ENCODE measurements around the gene GLRA1. TPM values are rescaled to one million over a fixed set of nuclear protein-coding genes. Genes with fewer than 3 reads are reported as not detected.

GLRA1 gene
- total and polyA plus RNA-seq, 2 of the 4 experiments (the other 2 are of a cell fraction) = not detected

- H3K4me3 ChIP-seq (ENCODE audit: insufficient read depth, low read depth, low read length) = no peak overlapping the region
- H3K4me2 ChIP-seq (ENCODE audit: low read depth, low read length) = no peak overlapping the region
- no peak overlapping the region for H3K23ac ChIP-seq (ENCODE audit: low read depth, low read length)
- CTCF ChIA-PET = no interaction called here
- in situ Hi-C loops (cut with MboI; ENCODE audit: low sequenced_read_pairs) = no loop called here
- no peaks in the 10 kb centered on the region for H3K4me1 ChIP-seq (ENCODE audit: control insufficient read depth, insufficient read depth, low read length)
- H4K8ac ChIP-seq (ENCODE audit: low read depth in 2 of 2, low read length in 2 of 2) = no peak overlapping the region
- H2BK5ac ChIP-seq (ENCODE audit: low read depth, low read length, poor library complexity, severe bottlenecking) = no peak overlapping the region
- no peak overlapping the region for H2AK9ac ChIP-seq (replicated peaks; ENCODE audit: low read depth, low read length, poor library complexity)
- DNase-seq (no peak), ATAC-seq (ENCODE audit: low read depth) (no peak)
- dilution Hi-C loops (cut with HindIII; ENCODE audit: low sequenced_read_pairs, unreplicated experiment) = no loop called here
- H3K18ac ChIP-seq (ENCODE audit: low read depth, low read length) = no peak overlapping the region
- no peak overlapping the region for H2AK5ac ChIP-seq (ENCODE audit: low read depth, low read length)
- no peaks in the 10 kb centered on the region for H3K36me3 ChIP-seq (ENCODE audit: control insufficient read depth, insufficient read depth, low read length)
- no peak overlapping the region for H2BK15ac ChIP-seq (ENCODE audit: low read depth, low read length)
- no peak overlapping the region for H2BK20ac ChIP-seq (ENCODE audit: low read depth, low read length)
- TF ChIP-seq SMC3 (IDR thresholded peaks at IDR 0.05; ENCODE audit: low read depth, low read length) (no peak), MAFK (IDR thresholded peaks at IDR 0.05; ENCODE audit: low read depth, low read length) (no peak), RFX5 (IDR thresholded peaks at IDR 0.05; ENCODE audit: low read depth, low read length) (no peak), RCOR1 (IDR thresholded peaks at IDR 0.05; ENCODE audit: insufficient replicate concordance, low read length) (no peak)
- H4K20me1 ChIP-seq (ENCODE audit: insufficient read depth, low read length) = no peaks in the 10 kb centered on the region
- H3K79me1 ChIP-seq (ENCODE audit: low read depth in 1 of 2, low read length in 2 of 2) = no peaks in the 10 kb centered on the region
- intact Hi-C loops (cut with micrococcal nuclease) = no loop called here
- WGBS, 2 experiments (ENCODE audit: extremely low coverage in 2 of 2, insufficient read length in 1 of 2) = no CpG with 5 or more reads among the region's 2 CpGs
- no peak overlapping the region for H3K56ac ChIP-seq (ENCODE audit: extremely low read depth, insufficient read depth, low read length)
- no peak overlapping the region for H3K4ac ChIP-seq (ENCODE audit: low read depth, low read length)
- H3K27ac ChIP-seq (ENCODE audit: insufficient read depth, low read length) = no peak overlapping the region
- H3K9ac ChIP-seq (ENCODE audit: low read depth, low read length) = no peak overlapping the region
- H2BK120ac ChIP-seq (ENCODE audit: low read depth, low read length) = no peak overlapping the region
- H4K5ac ChIP-seq (ENCODE audit: low read depth, low read length) = no peak overlapping the region
- BruUV-seq (replicated peaks) = no TSS peak
- H3K9me3 ChIP-seq (ENCODE audit: control insufficient read depth, insufficient read depth, low read length) = no peaks in the 10 kb centered on the region
- no peak overlapping the region for H3K14ac ChIP-seq (replicated peaks; ENCODE audit: low read depth, low read length)
- H2AFZ ChIP-seq (replicated peaks; ENCODE audit: low read length, poor library complexity) = no peak overlapping the region
- H3K27me3 ChIP-seq (ENCODE audit: control insufficient read depth, insufficient read depth, low read length) = no peaks in the 10 kb centered on the region
- H4K91ac ChIP-seq (ENCODE audit: insufficient read depth, low read depth, low read length) = no peak overlapping the region
- POLR2A ChIA-PET (ENCODE audit: unreplicated experiment) = no interaction called here
- H3K9me1 ChIP-seq (ENCODE audit: insufficient read depth, low read length) = no peaks in the 10 kb centered on the region
Measured at GRCh38 chr5:151961557-151961956, 36.9 kb upstream of the GLRA1 start.
